ENCODE measurements around the gene LRRN4CL. TPM values are rescaled to one million over a fixed set of nuclear protein-coding genes. Genes with fewer than 3 reads are reported as not detected.

The LRRN4CL gene
- total and polyA plus RNA-seq, 2 of the 4 experiments (the other 2 are of a cell fraction) = 0.36 to 0.84 TPM

GRCh38 chr11:62682518-62682917 is 6.8 kb downstream of the LRRN4CL start:
- no peak overlapping the region for H3K56ac ChIP-seq (ENCODE audit: extremely low read depth, insufficient read depth, low read length)
- H3K9me1 ChIP-seq (ENCODE audit: insufficient read depth, low read length) = peaks cover 4% of the 10 kb centered on the region; the same call in 1 of the 2 replicates
- H3K27ac ChIP-seq (ENCODE audit: insufficient read depth, low read length) = no peak overlapping the region
- H4K91ac ChIP-seq (ENCODE audit: insufficient read depth, low read depth, low read length) = no peak overlapping the region
- ATAC-seq (ENCODE audit: low read depth) (no peak), DNase-seq (no peak)
- H3K18ac ChIP-seq (ENCODE audit: low read depth, low read length) = no peak overlapping the region
- no peak overlapping the region for H2BK120ac ChIP-seq (ENCODE audit: low read depth, low read length)
- H3K23ac ChIP-seq (ENCODE audit: low read depth, low read length) = no peak overlapping the region
- TF ChIP-seq MAZ (IDR thresholded peaks at IDR 0.05; ENCODE audit: borderline replicate concordance, low read depth, low read length) (no peak), CEBPB (IDR thresholded peaks at IDR 0.05; ENCODE audit: low read depth, low read length) (no peak), ELK1 (IDR thresholded peaks at IDR 0.05; ENCODE audit: borderline replicate concordance, low read depth, low read length) (no peak), NFE2L2 (IDR thresholded peaks at IDR 0.05; ENCODE audit: low read depth, low read length) (no peak), FOS (IDR thresholded peaks at IDR 0.05; ENCODE audit: low read depth, low read length) (no peak), BHLHE40 (IDR thresholded peaks at IDR 0.05; ENCODE audit: low read depth, low read length) (no peak), MXI1 (IDR thresholded peaks at IDR 0.05; ENCODE audit: borderline replicate concordance, low read depth, low read length) (no peak)
- TF ChIP-seq, protein P1, sequence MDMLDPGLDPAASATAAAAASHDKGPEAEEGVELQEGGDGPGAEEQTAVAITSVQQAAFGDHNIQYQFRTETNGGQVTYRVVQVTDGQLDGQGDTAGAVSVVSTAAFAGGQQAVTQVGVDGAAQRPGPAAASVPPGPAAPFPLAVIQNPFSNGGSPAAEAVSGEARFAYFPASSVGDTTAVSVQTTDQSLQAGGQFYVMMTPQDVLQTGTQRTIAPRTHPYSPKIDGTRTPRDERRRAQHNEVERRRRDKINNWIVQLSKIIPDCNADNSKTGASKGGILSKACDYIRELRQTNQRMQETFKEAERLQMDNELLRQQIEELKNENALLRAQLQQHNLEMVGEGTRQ (IDR thresholded peaks at IDR 0.05; ENCODE audit: low read depth, low read length) = no peak
- peaks cover 5 to 19% of the 10 kb centered on the region in 2 experiments; a peak in 3 of 4 replicates for H3K79me1 ChIP-seq (ENCODE audit: low read depth in 1 of 2, low read length in 2 of 2)
- CTCF ChIA-PET = no interaction called here
- no peak overlapping the region for H3K4me3 ChIP-seq (ENCODE audit: insufficient read depth, low read depth, low read length)
- dilution Hi-C loops (cut with HindIII; ENCODE audit: low sequenced_read_pairs, unreplicated experiment) (no loop called here), in situ Hi-C loops (cut with MboI; ENCODE audit: low sequenced_read_pairs) (no loop called here), intact Hi-C loops (cut with micrococcal nuclease) (no loop called here)
- no peak overlapping the region for H2BK5ac ChIP-seq (ENCODE audit: low read depth, low read length, poor library complexity, severe bottlenecking)
- H3K4ac ChIP-seq (ENCODE audit: low read depth, low read length) = no peak overlapping the region
- H3K4me2 ChIP-seq (ENCODE audit: low read depth, low read length) = no peak overlapping the region
- H3K36me3 ChIP-seq (ENCODE audit: control insufficient read depth, insufficient read depth, low read length) = peaks cover 4% of the 10 kb centered on the region
- H2BK20ac ChIP-seq (ENCODE audit: low read depth, low read length) = no peak overlapping the region
- no TSS peak for BruUV-seq (replicated peaks)
- no peaks in the 10 kb centered on the region for H3K9me3 ChIP-seq (ENCODE audit: control insufficient read depth, insufficient read depth, low read length)
- POLR2A ChIA-PET (ENCODE audit: unreplicated experiment) = no interaction called here
- no peak overlapping the region for H4K5ac ChIP-seq (ENCODE audit: low read depth, low read length)
- H3K27me3 ChIP-seq (ENCODE audit: control insufficient read depth, insufficient read depth, low read length) = no peaks in the 10 kb centered on the region
- WGBS, 2 experiments (ENCODE audit: extremely low coverage in 2 of 2, insufficient read length in 1 of 2) = 84% methylated on average over 3 of the region's 7 CpGs; no CpG with 5 or more reads in 1 of the 2 experiments
- no peak overlapping the region for H2BK15ac ChIP-seq (ENCODE audit: low read depth, low read length)
- H2AFZ ChIP-seq (replicated peaks; ENCODE audit: low read length, poor library complexity) = no peak overlapping the region
- no peak overlapping the region for H3K14ac ChIP-seq (replicated peaks; ENCODE audit: low read depth, low read length)
- H2AK5ac ChIP-seq (ENCODE audit: low read depth, low read length) = peak overlapping the region; percentile 16; the same call in 1 of the 2 replicates
- no peak overlapping the region for H4K8ac ChIP-seq (ENCODE audit: low read depth in 2 of 2, low read length in 2 of 2)
- H2AK9ac ChIP-seq (replicated peaks; ENCODE audit: low read depth, low read length, poor library complexity) = no peak overlapping the region
- no peak overlapping the region for H3K9ac ChIP-seq (ENCODE audit: low read depth, low read length)
- peaks cover 8% of the 10 kb centered on the region for H3K4me1 ChIP-seq (ENCODE audit: control insufficient read depth, insufficient read depth, low read length)
- H4K20me1 ChIP-seq (ENCODE audit: insufficient read depth, low read length) = no peaks in the 10 kb centered on the region
